HEK293 (cell line): ENCODE measurements around the gene SERTAD3.
A peak's percentile ranks its signal among the peaks of the same experiment; 100 is the strongest.

Experiments
- GLIS1 ChIP-seq: fragments of 450-650 bp; formaldehyde crosslinking; IDR thresholded peaks from 2 replicates; pipeline ENCODE4 v1.5.1; 2016; ENCODE audit warnings: missing biosample characterization, missing genetic modification characterization
- HOXC10 ChIP-seq: sonication (generic); formaldehyde crosslinking; IDR thresholded peaks from 2 replicates; pipeline ENCODE4 v1.8.1; 2023; ENCODE audit warnings: mild to moderate bottlenecking, missing genetic modification reagents
- OSR2 ChIP-seq: fragments of 450-650 bp; formaldehyde crosslinking; IDR thresholded peaks from 2 replicates; pipeline ENCODE4 v1.5.1; 2016; ENCODE audit warnings: missing biosample characterization, missing genetic modification characterization
- PATZ1 ChIP-seq: fragments of 450-650 bp; formaldehyde crosslinking; IDR thresholded peaks from 2 replicates; pipeline ENCODE4 v1.5.1; 2016; ENCODE audit warnings: missing biosample characterization, missing genetic modification characterization
- TRIM28 ChIP-seq: IDR thresholded peaks from 2 replicates; pipeline ENCODE4 v1.6.1; 2011; ENCODE audit warnings: low read length, control low read depth, borderline replicate concordance
- ZFP3 ChIP-seq: fragments of 450-650 bp; formaldehyde crosslinking; IDR thresholded peaks from 2 replicates; pipeline ENCODE4 v1.5.1; 2016; ENCODE audit warnings: low read depth, missing biosample characterization, missing genetic modification characterization
- ZFP69B ChIP-seq: fragments of 450-650 bp; formaldehyde crosslinking; IDR thresholded peaks from 2 replicates; pipeline ENCODE4 v1.5.1; 2016; ENCODE audit warnings: missing biosample characterization, missing genetic modification characterization
- ZNF10 ChIP-seq: fragments of 450-650 bp; formaldehyde crosslinking; IDR thresholded peaks from 2 replicates; pipeline ENCODE4 v1.5.1; 2017; ENCODE audit warnings: missing biosample characterization, missing genetic modification characterization
- ZNF133 ChIP-seq: fragments of 450-650 bp; formaldehyde crosslinking; IDR thresholded peaks from 2 replicates; pipeline ENCODE4 v1.5.1; 2016; ENCODE audit warnings: missing biosample characterization, missing genetic modification characterization
- ZNF148 ChIP-seq: fragments of 450-650 bp; formaldehyde crosslinking; IDR thresholded peaks from 2 replicates; pipeline ENCODE4 v1.5.0; 2017; ENCODE audit warnings: missing biosample characterization, missing genetic modification characterization, borderline replicate concordance
- ZNF16 ChIP-seq: fragments of 450-650 bp; formaldehyde crosslinking; IDR thresholded peaks from 2 replicates; pipeline ENCODE4 v1.5.1; 2016; ENCODE audit warnings: low read depth, missing biosample characterization, missing genetic modification characterization
- ZNF311 ChIP-seq: fragments of 450-650 bp; formaldehyde crosslinking; IDR thresholded peaks from 2 replicates; pipeline ENCODE4 v1.5.1; 2017; ENCODE audit warnings: missing biosample characterization, missing genetic modification characterization, borderline replicate concordance
- ZNF335 ChIP-seq: fragments of 450-650 bp; formaldehyde crosslinking; conservative IDR thresholded peaks from 2 replicates; pipeline ENCODE4 v1.5.1; 2016; ENCODE audit warnings: missing biosample characterization, missing genetic modification characterization
- ZNF341 ChIP-seq: fragments of 450-650 bp; formaldehyde crosslinking; IDR thresholded peaks from 2 replicates; pipeline ENCODE4; 2016; ENCODE audit warnings: low read depth, missing biosample characterization, missing genetic modification characterization
- ZNF350 ChIP-seq: fragments of 450-650 bp; formaldehyde crosslinking; IDR thresholded peaks from 2 replicates; pipeline ENCODE4 v1.5.0; 2017; ENCODE audit warnings: missing biosample characterization, mild to moderate bottlenecking, missing genetic modification characterization
- ZNF501 ChIP-seq: fragments of 450-650 bp; formaldehyde crosslinking; IDR thresholded peaks from 2 replicates; pipeline ENCODE4 v1.5.1; 2016; ENCODE audit warnings: missing biosample characterization, missing genetic modification characterization
- ZNF510 ChIP-seq: fragments of 450-650 bp; formaldehyde crosslinking; IDR thresholded peaks from 2 replicates; pipeline ENCODE4 v1.5.1; 2018; ENCODE audit warnings: mild to moderate bottlenecking, missing genetic modification characterization, missing biosample characterization; ENCODE audit not compliant: insufficient replicate concordance
- ZNF571 ChIP-seq: fragments of 450-650 bp; formaldehyde crosslinking; IDR thresholded peaks from 2 replicates; pipeline ENCODE4 v1.5.0; 2017; ENCODE audit warnings: missing biosample characterization, missing genetic modification characterization
- ZNF580 ChIP-seq: fragments of 450-650 bp; formaldehyde crosslinking; IDR thresholded peaks from 2 replicates; pipeline ENCODE4 v1.5.1; 2016; ENCODE audit warnings: missing biosample characterization, missing genetic modification characterization
- ZNF621 ChIP-seq: fragments of 450-650 bp; formaldehyde crosslinking; IDR thresholded peaks from 2 replicates; pipeline ENCODE4 v1.5.1; 2017; ENCODE audit warnings: missing biosample characterization, missing genetic modification characterization
- ZNF624 ChIP-seq: fragments of 450-650 bp; formaldehyde crosslinking; IDR thresholded peaks from 2 replicates; pipeline ENCODE4 v1.5.1; 2017; ENCODE audit warnings: missing biosample characterization, missing genetic modification characterization
- ZSCAN4 ChIP-seq: fragments of 450-650 bp; formaldehyde crosslinking; IDR thresholded peaks from 2 replicates; pipeline ENCODE4 v1.5.1; 2017; ENCODE audit warnings: missing biosample characterization, missing genetic modification characterization
- TF ChIP-seq, protein P1 (sequence below): fragments of 450-650 bp; formaldehyde crosslinking; IDR thresholded peaks from 2 replicates; pipeline ENCODE4 v1.5.1; 2016; ENCODE audit warnings: missing biosample characterization, missing genetic modification characterization, low read depth
- TF ChIP-seq, protein P2 (sequence below): fragments of 450-650 bp; formaldehyde crosslinking; IDR thresholded peaks from 2 replicates; pipeline ENCODE4 v1.5.1; 2016; ENCODE audit warnings: missing biosample characterization, missing genetic modification characterization, low read depth
- TF ChIP-seq, protein P3 (sequence below): fragments of 450-650 bp; IDR thresholded peaks from 2 replicates; pipeline ENCODE4 v1.5.1; 2018; ENCODE audit warnings: missing biosample characterization, mild to moderate bottlenecking, missing genetic modification characterization
- TF ChIP-seq, protein P4 (sequence below): fragments of 450-650 bp; formaldehyde crosslinking; IDR thresholded peaks from 2 replicates; pipeline ENCODE4; 2016; ENCODE audit warnings: missing biosample characterization, missing genetic modification characterization

Gene SERTAD3

DNA sequence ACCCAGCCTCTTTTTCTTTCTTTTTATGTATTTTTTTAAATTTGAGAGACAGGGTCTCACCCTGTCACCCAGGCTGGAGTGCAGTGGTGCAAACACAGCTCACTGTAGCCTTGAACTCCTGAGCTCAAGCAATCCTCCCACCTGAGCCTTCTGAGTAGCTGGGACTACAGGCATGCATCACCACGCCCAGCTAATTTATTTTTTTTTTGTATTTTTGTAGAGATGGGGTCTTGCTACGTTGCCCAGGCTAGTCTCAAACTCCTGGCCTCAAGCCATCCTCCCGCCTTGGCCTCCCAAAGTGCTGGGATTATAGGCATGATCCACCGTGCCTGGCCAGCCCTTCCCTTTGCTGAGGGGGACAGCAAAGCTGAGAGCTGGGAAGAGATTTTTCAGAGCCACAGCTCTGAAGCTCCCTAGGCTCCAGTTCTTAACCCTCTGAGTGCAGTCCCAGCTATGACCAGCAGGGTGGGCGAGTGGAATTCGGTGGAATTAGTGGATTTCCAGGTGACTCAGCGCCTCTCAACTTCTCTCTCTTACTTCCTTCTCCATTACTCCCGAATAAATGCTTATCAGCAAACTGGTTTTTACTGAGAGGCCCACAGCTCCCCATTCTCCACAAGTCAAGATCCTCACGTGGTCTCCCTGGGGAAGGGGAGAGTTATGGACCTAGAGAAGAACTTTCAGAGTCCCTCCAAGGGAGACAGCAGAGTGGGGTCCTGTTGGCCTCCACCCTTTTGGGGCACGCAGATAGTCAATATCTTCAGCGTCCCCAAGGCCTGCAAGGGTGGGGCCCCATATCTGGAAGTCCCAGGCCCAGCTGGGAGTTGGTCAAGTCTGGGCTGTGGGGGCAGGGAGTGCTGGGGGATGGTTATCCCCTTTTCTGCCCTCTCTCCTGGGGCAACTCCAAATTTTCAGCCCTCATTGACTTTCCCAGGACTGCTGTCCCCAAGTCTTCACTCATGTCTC lies 20.2 kb upstream of the SERTAD3 start (continued):
- TF ChIP-seq PATZ1 (tag by site-specific recombination), result peak; percentile 80
- no peak for TF ChIP-seq ZFP3
- TF ChIP-seq ZNF621 (tag by site-specific recombination), result no peak
- TF ChIP-seq ZFP69B, result peak; percentile 43
- TF ChIP-seq ZNF335 (tag by site-specific recombination), result peak; percentile 48; the same call in 1 of the 2 replicates
- no peak for TF ChIP-seq GLIS1
- peak; percentile 72 for TF ChIP-seq ZNF580 (tag by site-specific recombination)
- no peak for TF ChIP-seq ZNF133 (tag by site-specific recombination)
- no peak for TF ChIP-seq ZNF571 (tag by site-specific recombination)
- TF ChIP-seq ZNF10 (tag by site-specific recombination), result no peak
- no peak for TF ChIP-seq ZNF624 (tag by site-specific recombination)
- TF ChIP-seq ZNF148 (tag by site-specific recombination), result no peak
- TF ChIP-seq TRIM28, result no peak
- TF ChIP-seq, protein P1, sequence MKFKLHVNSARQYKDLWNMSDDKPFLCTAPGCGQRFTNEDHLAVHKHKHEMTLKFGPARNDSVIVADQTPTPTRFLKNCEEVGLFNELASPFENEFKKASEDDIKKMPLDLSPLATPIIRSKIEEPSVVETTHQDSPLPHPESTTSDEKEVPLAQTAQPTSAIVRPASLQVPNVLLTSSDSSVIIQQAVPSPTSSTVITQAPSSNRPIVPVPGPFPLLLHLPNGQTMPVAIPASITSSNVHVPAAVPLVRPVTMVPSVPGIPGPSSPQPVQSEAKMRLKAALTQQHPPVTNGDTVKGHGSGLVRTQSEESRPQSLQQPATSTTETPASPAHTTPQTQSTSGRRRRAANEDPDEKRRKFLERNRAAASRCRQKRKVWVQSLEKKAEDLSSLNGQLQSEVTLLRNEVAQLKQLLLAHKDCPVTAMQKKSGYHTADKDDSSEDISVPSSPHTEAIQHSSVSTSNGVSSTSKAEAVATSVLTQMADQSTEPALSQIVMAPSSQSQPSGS, result no peak
- TF ChIP-seq HOXC10, result no peak
- no peak for TF ChIP-seq ZNF510 (tag by site-specific recombination)
- no peak for TF ChIP-seq ZNF311 (tag by site-specific recombination)
- TF ChIP-seq ZSCAN4 (tag by site-specific recombination), result no peak
- TF ChIP-seq, protein P2, sequence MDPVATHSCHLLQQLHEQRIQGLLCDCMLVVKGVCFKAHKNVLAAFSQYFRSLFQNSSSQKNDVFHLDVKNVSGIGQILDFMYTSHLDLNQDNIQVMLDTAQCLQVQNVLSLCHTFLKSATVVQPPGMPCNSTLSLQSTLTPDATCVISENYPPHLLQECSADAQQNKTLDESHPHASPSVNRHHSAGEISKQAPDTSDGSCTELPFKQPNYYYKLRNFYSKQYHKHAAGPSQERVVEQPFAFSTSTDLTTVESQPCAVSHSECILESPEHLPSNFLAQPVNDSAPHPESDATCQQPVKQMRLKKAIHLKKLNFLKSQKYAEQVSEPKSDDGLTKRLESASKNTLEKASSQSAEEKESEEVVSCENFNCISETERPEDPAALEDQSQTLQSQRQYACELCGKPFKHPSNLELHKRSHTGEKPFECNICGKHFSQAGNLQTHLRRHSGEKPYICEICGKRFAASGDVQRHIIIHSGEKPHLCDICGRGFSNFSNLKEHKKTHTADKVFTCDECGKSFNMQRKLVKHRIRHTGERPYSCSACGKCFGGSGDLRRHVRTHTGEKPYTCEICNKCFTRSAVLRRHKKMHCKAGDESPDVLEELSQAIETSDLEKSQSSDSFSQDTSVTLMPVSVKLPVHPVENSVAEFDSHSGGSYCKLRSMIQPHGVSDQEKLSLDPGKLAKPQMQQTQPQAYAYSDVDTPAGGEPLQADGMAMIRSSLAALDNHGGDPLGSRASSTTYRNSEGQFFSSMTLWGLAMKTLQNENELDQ (tag by site-specific recombination), result no peak
- TF ChIP-seq, protein P3, sequence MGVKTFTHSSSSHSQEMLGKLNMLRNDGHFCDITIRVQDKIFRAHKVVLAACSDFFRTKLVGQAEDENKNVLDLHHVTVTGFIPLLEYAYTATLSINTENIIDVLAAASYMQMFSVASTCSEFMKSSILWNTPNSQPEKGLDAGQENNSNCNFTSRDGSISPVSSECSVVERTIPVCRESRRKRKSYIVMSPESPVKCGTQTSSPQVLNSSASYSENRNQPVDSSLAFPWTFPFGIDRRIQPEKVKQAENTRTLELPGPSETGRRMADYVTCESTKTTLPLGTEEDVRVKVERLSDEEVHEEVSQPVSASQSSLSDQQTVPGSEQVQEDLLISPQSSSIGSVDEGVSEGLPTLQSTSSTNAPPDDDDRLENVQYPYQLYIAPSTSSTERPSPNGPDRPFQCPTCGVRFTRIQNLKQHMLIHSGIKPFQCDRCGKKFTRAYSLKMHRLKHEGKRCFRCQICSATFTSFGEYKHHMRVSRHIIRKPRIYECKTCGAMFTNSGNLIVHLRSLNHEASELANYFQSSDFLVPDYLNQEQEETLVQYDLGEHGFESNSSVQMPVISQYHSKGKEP (tag by site-specific recombination), result 0 out of 2 replicates have a peak, but pooled peaks have one; percentile 24
- no peak for TF ChIP-seq ZNF350 (tag by site-specific recombination)
- peak; percentile 26; the same call in 1 of the 2 replicates for TF ChIP-seq ZNF341 (tag by site-specific recombination)
- peak; percentile 31; the same call in 1 of the 2 replicates for TF ChIP-seq ZNF501
- TF ChIP-seq, protein P4, sequence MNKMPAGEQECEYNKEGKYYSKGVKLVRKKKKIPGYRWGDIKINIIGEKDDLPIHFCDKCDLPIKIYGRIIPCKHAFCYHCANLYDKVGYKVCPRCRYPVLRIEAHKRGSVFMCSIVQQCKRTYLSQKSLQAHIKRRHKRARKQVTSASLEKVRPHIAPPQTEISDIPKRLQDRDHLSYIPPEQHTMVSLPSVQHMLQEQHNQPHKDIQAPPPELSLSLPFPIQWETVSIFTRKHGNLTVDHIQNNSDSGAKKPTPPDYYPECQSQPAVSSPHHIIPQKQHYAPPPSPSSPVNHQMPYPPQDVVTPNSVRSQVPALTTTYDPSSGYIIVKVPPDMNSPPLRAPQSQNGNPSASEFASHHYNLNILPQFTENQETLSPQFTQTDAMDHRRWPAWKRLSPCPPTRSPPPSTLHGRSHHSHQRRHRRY, result no peak
- TF ChIP-seq ZNF16, result no peak
- no peak for TF ChIP-seq OSR2 (tag by site-specific recombination)
